Caco-2 (cell line): ENCODE measurements around the gene RRP1. TPM values are rescaled to one million over a fixed set of nuclear protein-coding genes. Genes with fewer than 3 reads are reported as not detected.

ENCODE experiments used
- BruUV-seq: library from RNA; stranded (reverse); fragments of 400-500 nt; replicated peaks from 2 replicates; lab custom pipeline; 2021; lab: Mats Ljungman, UMichigan
- CTCF ChIA-PET: fragments of 300-600 bp; sonication (Branson Sonifier 250); formaldehyde crosslinking; loops from one replicate; lab custom pipeline; 2022; ENCODE audit warnings: antibody characterized with exemption; lab: Charles Lee
- POLR2A ChIA-PET: fragments of 300-600 bp; sonication (Branson Sonifier 250); formaldehyde crosslinking; loops from one replicate; lab custom pipeline; 2022; ENCODE audit warnings: antibody characterized with exemption; lab: Charles Lee
- DNase-seq, 2 experiments: peaks; one replicate each; pipeline versions ENCODE4 v3.0.0 to v3.0.0-alpha.2; 2020 to 2022
- H3K27me3 ChIP-seq: replicated peaks from 2 replicates; pipeline ENCODE4 v1.6.0; 2011; ENCODE audit warnings: low read length; ENCODE audit not compliant: control insufficient read depth, insufficient read depth
- H3K36me3 ChIP-seq: 2 replicates; pipeline ENCODE4 v1.5.1; 2011; ENCODE audit warnings: low read length; ENCODE audit not compliant: control insufficient read depth, insufficient read depth
- H3K4me1 ChIP-seq: fragments of 250-450 bp; sonication (Bioruptor Pico); 2 replicates; pipeline ENCODE4 v1.5.1; 2020; ENCODE audit warnings: mild to moderate bottlenecking
- H3K4me3 ChIP-seq: 2 replicates; pipeline ENCODE4 v1.5.1; 2011; ENCODE audit warnings: low read depth, mild to moderate bottlenecking, control low read depth, low read length
- H3K9me3 ChIP-seq: fragments of 250-450 bp; sonication (Bioruptor Pico); 2 replicates; pipeline ENCODE4 v1.5.1; 2020; ENCODE audit warnings: mild to moderate bottlenecking, moderate library complexity
- H3K27ac Mint-ChIP-seq: one replicate; pipeline ENCODE4 v1.8.0; 2022; ENCODE audit warnings: mixed read lengths; ENCODE audit not compliant: unreplicated experiment
- H3K27me3 Mint-ChIP-seq: one replicate; pipeline ENCODE4 v1.8.0; 2022; ENCODE audit warnings: mixed read lengths; ENCODE audit not compliant: insufficient read depth, unreplicated experiment
- H3K36me3 Mint-ChIP-seq: one replicate; pipeline ENCODE4 v1.8.0; 2022; ENCODE audit warnings: mild to moderate bottlenecking, mixed read lengths; ENCODE audit not compliant: insufficient read depth, unreplicated experiment
- H3K4me1 Mint-ChIP-seq: one replicate; pipeline ENCODE4 v1.8.0; 2022; ENCODE audit warnings: low read depth, mixed read lengths; ENCODE audit not compliant: unreplicated experiment
- H3K4me3 Mint-ChIP-seq: one replicate; pipeline ENCODE4 v1.8.0; 2022; ENCODE audit warnings: mild to moderate bottlenecking, moderate library complexity, mixed read lengths; ENCODE audit not compliant: unreplicated experiment
- H3K9me3 Mint-ChIP-seq: one replicate; pipeline ENCODE4 v1.8.0; 2022; ENCODE audit warnings: mixed read lengths; ENCODE audit not compliant: unreplicated experiment
- intact Hi-C: fragments of 100-400 bp; cut with micrococcal nuclease; formaldehyde crosslinking; loops from one replicate; pipeline ENCODE4 v1.10.0; 2022; ENCODE audit not compliant: unreplicated experiment
- total RNA-seq: library from RNA; stranded (reverse); gene quantifications from 2 replicates; pipeline ENCODE4 v1.2.3, GENCODE V29; 2022
- TF ChIP-seq, protein P1 (sequence below), 2 experiments: fragments of 200-600 bp in 1 of 2; IDR thresholded peaks; 1 replicate in 1 of 2; 2 replicates in 1 of 2; pipeline versions ENCODE4 v1.5.1 to v1.8.0; 2011 to 2022; ENCODE audit warnings: antibody characterized with exemption in 1 of 2, control low read depth in 1 of 2, inconsistent platforms in 1 of 2, low read depth in 1 of 2, low read length in 1 of 2, mild to moderate bottlenecking in 1 of 2, moderate library complexity in 1 of 2; ENCODE audit not compliant: insufficient read depth in 1 of 2, severe bottlenecking in 1 of 2, unreplicated experiment in 1 of 2

Gene RRP1
- total RNA-seq, 1 experiment from 2014 or later: 52.8 TPM

DNA sequence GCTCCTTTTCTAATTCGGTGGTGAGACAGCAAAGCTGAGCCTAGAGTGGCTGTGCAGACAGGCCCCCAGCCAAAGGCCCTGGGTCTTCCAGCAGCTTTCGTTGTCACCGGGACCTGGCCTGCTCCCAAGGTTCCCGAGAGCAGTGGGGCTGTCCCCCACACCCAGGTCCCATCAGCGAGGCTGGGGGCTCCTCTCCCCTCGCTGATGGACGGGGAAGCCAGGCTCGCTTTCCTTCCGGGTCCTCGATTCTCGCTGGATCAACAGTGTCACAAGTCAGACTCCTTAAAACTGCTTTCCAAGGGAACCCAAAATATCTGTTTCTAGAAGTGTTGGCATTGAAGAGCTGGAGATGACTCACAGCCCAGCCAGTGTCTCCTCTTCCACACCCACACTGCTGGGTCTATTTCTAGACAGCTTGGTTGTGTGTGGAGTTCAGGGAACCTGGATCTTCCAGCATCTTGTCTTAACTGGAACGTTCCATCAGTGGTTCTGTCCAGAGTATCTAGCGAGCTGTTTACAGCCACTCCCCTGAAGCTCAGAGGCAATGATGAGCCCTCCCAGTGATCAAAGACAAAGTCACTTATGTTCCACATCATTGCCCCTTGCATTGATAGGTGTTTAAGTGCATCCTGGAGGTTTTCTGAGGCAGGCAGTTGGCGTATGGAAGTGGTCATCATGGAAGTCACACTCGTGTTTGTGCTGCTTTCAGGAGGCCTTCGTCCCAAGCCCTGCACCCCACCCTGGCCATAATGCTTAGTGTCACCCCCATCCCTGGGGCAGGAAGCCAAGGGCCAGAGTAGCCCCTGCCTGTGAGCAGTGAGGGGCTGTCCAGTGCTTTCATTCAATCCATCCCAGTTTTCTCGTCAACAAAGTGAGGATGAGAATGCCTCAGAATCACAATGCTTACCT is 35.2 kb downstream of the RRP1 start:
- intact Hi-C loops: no loop called here
- Mint-ChIP-seq H3K36me3 (no peaks in the 10 kb centered on the region), H3K4me1 (no peaks in the 10 kb centered on the region), H3K4me3 (no peak overlapping the region), H3K27ac (no peak overlapping the region), H3K9me3 (no peaks in the 10 kb centered on the region), H3K27me3 (no peaks in the 10 kb centered on the region)
- TF ChIP-seq, protein P1, sequence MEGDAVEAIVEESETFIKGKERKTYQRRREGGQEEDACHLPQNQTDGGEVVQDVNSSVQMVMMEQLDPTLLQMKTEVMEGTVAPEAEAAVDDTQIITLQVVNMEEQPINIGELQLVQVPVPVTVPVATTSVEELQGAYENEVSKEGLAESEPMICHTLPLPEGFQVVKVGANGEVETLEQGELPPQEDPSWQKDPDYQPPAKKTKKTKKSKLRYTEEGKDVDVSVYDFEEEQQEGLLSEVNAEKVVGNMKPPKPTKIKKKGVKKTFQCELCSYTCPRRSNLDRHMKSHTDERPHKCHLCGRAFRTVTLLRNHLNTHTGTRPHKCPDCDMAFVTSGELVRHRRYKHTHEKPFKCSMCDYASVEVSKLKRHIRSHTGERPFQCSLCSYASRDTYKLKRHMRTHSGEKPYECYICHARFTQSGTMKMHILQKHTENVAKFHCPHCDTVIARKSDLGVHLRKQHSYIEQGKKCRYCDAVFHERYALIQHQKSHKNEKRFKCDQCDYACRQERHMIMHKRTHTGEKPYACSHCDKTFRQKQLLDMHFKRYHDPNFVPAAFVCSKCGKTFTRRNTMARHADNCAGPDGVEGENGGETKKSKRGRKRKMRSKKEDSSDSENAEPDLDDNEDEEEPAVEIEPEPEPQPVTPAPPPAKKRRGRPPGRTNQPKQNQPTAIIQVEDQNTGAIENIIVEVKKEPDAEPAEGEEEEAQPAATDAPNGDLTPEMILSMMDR (IDR thresholded peaks at IDR 0.05; ENCODE audit: insufficient read depth in 1 of 2, low read depth in 1 of 2, low read length in 1 of 2, severe bottlenecking in 1 of 2, unreplicated experiment in 1 of 2): no peak
- no TSS peak for BruUV-seq
- ChIA-PET CTCF (no interaction called here), POLR2A (no interaction called here)
- H3K9me3 ChIP-seq: no peaks in the 10 kb centered on the region
- no peak for DNase-seq
- H3K4me3 ChIP-seq: no peak overlapping the region
- H3K4me1 ChIP-seq: no peaks in the 10 kb centered on the region
- no peaks in the 10 kb centered on the region for H3K36me3 ChIP-seq
- no peaks in the 10 kb centered on the region for H3K27me3 ChIP-seq

DNA sequence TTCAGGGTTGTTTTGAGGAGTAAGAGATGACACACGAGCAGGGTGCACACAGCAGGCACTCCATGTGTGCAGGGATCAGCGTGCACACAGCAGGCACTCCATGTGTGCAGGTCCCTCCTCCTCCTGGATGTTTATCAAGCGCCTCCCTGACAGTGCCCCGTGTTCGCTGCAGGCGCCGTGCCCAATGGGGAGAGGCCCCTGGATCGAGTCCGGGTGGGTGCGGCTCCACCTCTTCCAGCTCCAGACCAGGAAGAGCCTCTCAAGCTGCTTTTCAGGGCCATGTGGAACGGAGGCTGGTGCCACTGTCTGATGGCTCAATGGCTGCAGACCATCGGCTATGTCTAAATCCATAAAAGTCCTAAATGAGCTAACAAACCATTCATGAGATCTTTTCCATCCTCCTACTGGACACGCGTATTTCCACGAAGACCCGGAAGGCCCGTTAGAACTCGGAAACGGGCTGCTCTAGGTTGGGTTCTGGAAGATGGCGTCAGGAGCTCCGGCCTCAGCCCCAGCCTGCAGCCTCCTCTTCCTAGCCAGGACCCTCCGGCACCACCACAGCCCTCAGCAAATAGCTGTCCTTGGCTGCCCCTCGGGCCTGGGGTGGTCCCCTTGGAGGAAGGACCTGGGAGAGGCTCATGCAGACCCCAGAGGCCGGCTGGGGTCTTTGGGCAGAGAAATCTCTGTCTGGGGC is 36.0 kb downstream of the RRP1 start:
- Histone ChIP-seq H3K4me1 (no peaks in the 10 kb centered on the region), H3K4me3 (no peak overlapping the region), H3K27me3 (no peaks in the 10 kb centered on the region), H3K36me3 (no peaks in the 10 kb centered on the region), H3K9me3 (no peaks in the 10 kb centered on the region)
- Mint-ChIP-seq H3K36me3 (no peaks in the 10 kb centered on the region), H3K9me3 (no peaks in the 10 kb centered on the region), H3K4me1 (no peaks in the 10 kb centered on the region), H3K27me3 (no peaks in the 10 kb centered on the region), H3K4me3 (no peak overlapping the region), H3K27ac (no peak overlapping the region)
- CTCF ChIA-PET: no interaction called here
- no peak for DNase-seq
- BruUV-seq: no TSS peak
- intact Hi-C loops: no loop called here
- TF ChIP-seq, protein P1 (IDR thresholded peaks at IDR 0.05; ENCODE audit: insufficient read depth in 1 of 2, low read depth in 1 of 2, low read length in 1 of 2, severe bottlenecking in 1 of 2, unreplicated experiment in 1 of 2): no peak
- POLR2A ChIA-PET: no interaction called here

DNA sequence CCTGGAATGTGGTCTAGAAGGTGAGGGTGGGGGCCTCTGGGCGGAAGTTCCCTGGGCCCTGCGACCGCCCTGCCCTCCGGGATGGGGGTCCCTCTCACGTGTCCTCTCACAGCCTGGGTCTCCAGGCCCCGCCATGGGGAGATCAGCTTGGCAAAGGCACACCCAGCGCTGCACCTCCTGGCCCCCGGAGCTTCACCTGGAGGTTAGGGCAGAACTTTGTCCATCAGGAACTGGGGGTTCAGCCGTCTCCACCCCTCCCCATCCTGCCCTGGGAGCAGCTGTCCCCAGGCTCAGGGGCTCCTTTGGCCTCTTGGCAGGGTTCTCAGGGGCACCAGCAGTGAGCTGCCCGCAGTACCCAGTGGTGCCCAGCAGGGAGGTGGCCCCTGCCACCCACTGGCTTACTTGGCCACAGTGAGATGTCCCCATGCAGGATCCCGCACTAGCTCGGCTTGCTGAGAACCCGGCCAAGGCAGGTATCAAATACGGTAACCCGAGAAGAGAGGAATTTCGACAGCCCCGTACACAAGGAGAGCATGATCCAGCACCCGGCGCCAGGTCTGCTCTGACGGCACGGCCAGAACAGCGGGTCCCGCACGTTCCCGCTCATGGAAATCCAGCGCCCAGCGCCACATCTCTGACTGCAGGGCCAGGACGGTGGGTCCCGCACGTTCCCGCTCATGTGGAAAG is 36.7 kb downstream of the RRP1 start:
- Mint-ChIP-seq H3K36me3 (no peaks in the 10 kb centered on the region), H3K27me3 (no peaks in the 10 kb centered on the region), H3K4me3 (no peak overlapping the region), H3K9me3 (no peaks in the 10 kb centered on the region), H3K4me1 (no peaks in the 10 kb centered on the region), H3K27ac (no peak overlapping the region)
- POLR2A ChIA-PET: no interaction called here
- DNase-seq: no peak
- Histone ChIP-seq H3K36me3 (no peaks in the 10 kb centered on the region), H3K27me3 (no peaks in the 10 kb centered on the region), H3K4me1 (no peaks in the 10 kb centered on the region), H3K4me3 (no peak overlapping the region), H3K9me3 (no peaks in the 10 kb centered on the region)
- CTCF ChIA-PET: interaction anchor here (0.6 kb wide), 1 partner anchor 39 kb away, joined by 3 read pairs; no protein-coding TSS in a partner anchor
- intact Hi-C loops: no loop called here
- TF ChIP-seq, protein P1 (IDR thresholded peaks at IDR 0.05; ENCODE audit: insufficient read depth in 1 of 2, low read depth in 1 of 2, low read length in 1 of 2, severe bottlenecking in 1 of 2, unreplicated experiment in 1 of 2): no peak
- BruUV-seq: no TSS peak
